Nephron (organoid): ENCODE data around the gene FSCN2.

Experiments used
- H3K27ac Mint-ChIP-seq, 3 experiments: 2 replicates each; pipeline ENCODE4 v1.8.0; 2020; ENCODE audit warnings: mixed read lengths in 3 of 3, mild to moderate bottlenecking in 2 of 3, moderate library complexity in 1 of 3
- H3K27me3 Mint-ChIP-seq: 2 replicates; pipeline ENCODE4 v1.8.0; 2021; ENCODE audit warnings: low read depth, mild to moderate bottlenecking, moderate library complexity, mixed read lengths
- H3K36me3 Mint-ChIP-seq: 2 replicates; pipeline ENCODE4 v1.8.0; 2020; ENCODE audit warnings: low read depth, mixed read lengths
- H3K4me1 Mint-ChIP-seq: 2 replicates; pipeline ENCODE4 v1.8.0; 2020; ENCODE audit warnings: mixed read lengths
- H3K4me3 Mint-ChIP-seq, 3 experiments: 2 replicates each; pipeline ENCODE4 v1.8.0; 2020; ENCODE audit warnings: mild to moderate bottlenecking in 3 of 3, mixed read lengths in 3 of 3, moderate library complexity in 2 of 3
- H3K9me3 Mint-ChIP-seq: 2 replicates; pipeline ENCODE4 v1.8.0; 2020; ENCODE audit warnings: mixed read lengths
- TF ChIP-seq, protein P1 (sequence below), 3 experiments: fragments of 200-600 bp; sonication (generic); IDR thresholded peaks; one replicate each; pipeline ENCODE4 v1.5.0; 2021; ENCODE audit warnings: antibody characterized with exemption in 3 of 3; ENCODE audit not compliant: unreplicated experiment in 3 of 3

Gene FSCN2

DNA sequence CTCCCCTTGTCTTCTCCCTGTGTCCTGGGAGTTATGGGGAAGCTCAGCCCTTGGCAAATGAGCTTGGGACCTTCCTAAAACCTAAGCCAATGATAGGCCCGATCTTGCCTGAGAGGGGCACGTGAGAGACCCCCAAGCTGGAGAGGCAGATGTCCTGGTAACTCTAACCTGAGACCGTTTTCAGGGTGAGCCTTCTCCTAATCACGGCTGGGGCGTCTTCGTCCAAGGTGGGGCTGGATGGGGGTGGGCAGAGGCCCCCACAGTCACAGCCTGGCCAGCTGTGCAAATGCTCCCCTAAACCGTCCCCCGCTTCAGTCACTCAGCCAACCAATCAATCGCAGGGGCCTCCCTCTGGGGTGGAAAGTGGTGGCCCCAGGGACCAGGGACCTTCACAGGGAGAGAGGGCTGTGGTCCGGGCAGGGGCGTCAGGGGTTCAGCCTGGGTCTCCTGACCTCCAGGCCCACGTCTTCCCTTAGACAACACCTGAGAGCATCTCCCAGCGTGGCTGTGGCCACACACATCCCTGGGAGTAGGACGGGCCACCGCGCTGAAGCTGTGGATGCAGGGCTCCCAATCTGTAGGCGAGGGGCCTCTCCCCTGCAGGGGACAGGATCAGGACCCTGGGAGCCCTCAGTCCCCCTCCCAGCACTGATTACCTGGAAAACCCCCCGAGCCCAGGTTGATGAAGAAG lies 46.2 kb upstream of the FSCN2 start:
- Mint-ChIP-seq H3K4me3 (peak overlapping the region; percentile 77 to 84 (median 81)), H3K4me1 (peaks cover 41% of the 10 kb centered on the region), H3K27me3 (peaks cover 10% of the 10 kb centered on the region), H3K36me3 (no peaks in the 10 kb centered on the region), H3K27ac (peak overlapping the region in 2 of 3 experiments; percentile 52 to 59), H3K9me3 (no peaks in the 10 kb centered on the region)
- TF ChIP-seq, protein P1, sequence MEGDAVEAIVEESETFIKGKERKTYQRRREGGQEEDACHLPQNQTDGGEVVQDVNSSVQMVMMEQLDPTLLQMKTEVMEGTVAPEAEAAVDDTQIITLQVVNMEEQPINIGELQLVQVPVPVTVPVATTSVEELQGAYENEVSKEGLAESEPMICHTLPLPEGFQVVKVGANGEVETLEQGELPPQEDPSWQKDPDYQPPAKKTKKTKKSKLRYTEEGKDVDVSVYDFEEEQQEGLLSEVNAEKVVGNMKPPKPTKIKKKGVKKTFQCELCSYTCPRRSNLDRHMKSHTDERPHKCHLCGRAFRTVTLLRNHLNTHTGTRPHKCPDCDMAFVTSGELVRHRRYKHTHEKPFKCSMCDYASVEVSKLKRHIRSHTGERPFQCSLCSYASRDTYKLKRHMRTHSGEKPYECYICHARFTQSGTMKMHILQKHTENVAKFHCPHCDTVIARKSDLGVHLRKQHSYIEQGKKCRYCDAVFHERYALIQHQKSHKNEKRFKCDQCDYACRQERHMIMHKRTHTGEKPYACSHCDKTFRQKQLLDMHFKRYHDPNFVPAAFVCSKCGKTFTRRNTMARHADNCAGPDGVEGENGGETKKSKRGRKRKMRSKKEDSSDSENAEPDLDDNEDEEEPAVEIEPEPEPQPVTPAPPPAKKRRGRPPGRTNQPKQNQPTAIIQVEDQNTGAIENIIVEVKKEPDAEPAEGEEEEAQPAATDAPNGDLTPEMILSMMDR (IDR thresholded peaks at IDR 0.05; ENCODE audit: unreplicated experiment in 3 of 3), result no peak

DNA sequence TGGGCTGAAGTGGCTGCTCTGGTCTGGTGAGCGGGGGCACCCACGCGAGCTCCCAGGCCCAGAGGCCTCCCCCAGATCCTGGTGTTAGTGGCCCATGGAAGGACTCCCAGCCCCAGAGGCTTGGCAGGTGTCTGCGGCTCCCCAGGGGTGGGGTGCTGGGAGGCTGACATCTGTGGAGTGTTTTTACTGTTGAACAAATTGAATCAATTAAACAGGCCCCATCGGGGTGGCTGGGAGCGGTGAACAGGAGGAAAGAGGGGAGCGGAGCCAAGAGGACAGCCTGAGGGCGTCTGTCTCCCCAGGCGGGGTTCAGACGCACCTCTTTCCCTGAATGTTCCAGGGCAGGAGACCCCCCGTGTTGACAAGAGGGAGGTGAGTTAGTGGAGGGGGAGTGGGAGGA lies 45.5 kb upstream of the FSCN2 start:
- Mint-ChIP-seq H3K4me1 (peaks cover 41% of the 10 kb centered on the region), H3K27ac (peak overlapping the region; percentile 63 to 80 (median 71)), H3K4me3 (peak overlapping the region; percentile 71 to 77 (median 75)), H3K27me3 (peaks cover 10% of the 10 kb centered on the region), H3K9me3 (no peaks in the 10 kb centered on the region), H3K36me3 (no peaks in the 10 kb centered on the region)
- TF ChIP-seq, protein P1 (IDR thresholded peaks at IDR 0.05; ENCODE audit: unreplicated experiment in 3 of 3), result no peak

DNA sequence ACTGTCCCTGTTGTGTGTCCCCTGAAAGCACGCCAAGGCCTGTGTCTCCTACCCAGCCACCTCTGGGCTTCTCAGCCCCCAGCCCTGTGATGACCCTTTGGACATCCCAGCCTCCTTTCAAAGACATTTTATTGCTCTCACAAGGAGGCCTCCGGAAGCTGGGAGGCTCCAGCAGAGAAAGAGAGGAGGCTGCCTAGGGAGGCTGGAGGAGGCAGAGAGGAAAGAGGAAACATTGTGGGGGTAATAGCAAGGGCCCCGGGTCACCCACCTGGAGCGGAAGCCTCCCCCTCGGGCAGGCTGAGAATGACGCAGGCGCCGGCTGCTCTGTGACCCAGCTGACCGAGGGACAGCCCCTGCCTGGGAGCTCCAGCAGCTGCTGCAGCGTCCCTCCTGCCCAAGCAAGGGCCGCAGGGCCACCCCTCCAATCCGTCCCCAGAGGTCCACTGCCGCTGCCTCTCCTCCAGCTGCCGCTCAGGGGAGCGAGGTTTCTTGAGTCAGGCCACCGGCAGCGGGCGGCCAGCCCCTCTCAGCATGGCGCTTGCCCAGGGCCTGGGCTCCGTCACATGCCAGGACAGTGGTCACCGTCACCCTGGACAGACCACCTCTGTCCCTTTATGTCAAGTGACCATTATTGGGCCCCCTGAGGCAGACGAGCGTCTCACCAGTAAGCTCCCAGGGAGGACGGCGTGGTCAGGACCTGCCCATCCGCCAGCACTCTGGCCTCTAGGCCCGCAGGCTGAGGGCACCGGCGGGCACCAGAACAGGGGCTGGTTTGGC lies 44.9 kb upstream of the FSCN2 start:
- TF ChIP-seq, protein P1 (IDR thresholded peaks at IDR 0.05; ENCODE audit: unreplicated experiment in 3 of 3), result no peak
- H3K4me1 Mint-ChIP-seq, result peaks cover 36% of the 10 kb centered on the region
- H3K27me3 Mint-ChIP-seq, result peaks cover 5% of the 10 kb centered on the region
- H3K36me3 Mint-ChIP-seq, result no peaks in the 10 kb centered on the region
- H3K9me3 Mint-ChIP-seq, result no peaks in the 10 kb centered on the region
- peak overlapping the region; percentile 71 to 77 (median 75) for H3K4me3 Mint-ChIP-seq
- peak overlapping the region; percentile 63 to 80 (median 71) for H3K27ac Mint-ChIP-seq

DNA sequence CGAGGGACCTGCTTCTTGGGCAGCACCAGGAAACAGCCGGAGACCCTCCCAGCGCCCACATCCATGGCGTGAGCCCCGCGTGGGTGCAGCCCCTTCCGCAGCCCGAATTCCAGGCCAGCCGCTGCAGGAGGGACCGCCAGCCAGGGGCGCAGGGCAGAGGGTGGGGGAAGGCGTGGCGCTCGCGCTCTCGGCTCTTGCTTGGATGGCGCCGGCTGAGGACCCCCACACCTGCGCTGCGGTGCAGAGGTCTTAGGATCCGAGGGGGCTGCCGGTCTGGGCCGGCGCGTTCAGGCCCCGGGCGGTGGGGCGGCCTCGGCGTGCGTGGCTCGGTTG lies 44.3 kb upstream of the FSCN2 start:
- H3K4me3 Mint-ChIP-seq, result peak overlapping the region in 2 of 3 experiments; percentile 75 to 77
- TF ChIP-seq, protein P1 (IDR thresholded peaks at IDR 0.05; ENCODE audit: unreplicated experiment in 3 of 3), result no peak
- H3K4me1 Mint-ChIP-seq, result peaks cover 36% of the 10 kb centered on the region
- H3K27ac Mint-ChIP-seq, result no peak overlapping the region
- no peaks in the 10 kb centered on the region for H3K36me3 Mint-ChIP-seq
- H3K9me3 Mint-ChIP-seq, result no peaks in the 10 kb centered on the region
- H3K27me3 Mint-ChIP-seq, result peaks cover 5% of the 10 kb centered on the region

DNA sequence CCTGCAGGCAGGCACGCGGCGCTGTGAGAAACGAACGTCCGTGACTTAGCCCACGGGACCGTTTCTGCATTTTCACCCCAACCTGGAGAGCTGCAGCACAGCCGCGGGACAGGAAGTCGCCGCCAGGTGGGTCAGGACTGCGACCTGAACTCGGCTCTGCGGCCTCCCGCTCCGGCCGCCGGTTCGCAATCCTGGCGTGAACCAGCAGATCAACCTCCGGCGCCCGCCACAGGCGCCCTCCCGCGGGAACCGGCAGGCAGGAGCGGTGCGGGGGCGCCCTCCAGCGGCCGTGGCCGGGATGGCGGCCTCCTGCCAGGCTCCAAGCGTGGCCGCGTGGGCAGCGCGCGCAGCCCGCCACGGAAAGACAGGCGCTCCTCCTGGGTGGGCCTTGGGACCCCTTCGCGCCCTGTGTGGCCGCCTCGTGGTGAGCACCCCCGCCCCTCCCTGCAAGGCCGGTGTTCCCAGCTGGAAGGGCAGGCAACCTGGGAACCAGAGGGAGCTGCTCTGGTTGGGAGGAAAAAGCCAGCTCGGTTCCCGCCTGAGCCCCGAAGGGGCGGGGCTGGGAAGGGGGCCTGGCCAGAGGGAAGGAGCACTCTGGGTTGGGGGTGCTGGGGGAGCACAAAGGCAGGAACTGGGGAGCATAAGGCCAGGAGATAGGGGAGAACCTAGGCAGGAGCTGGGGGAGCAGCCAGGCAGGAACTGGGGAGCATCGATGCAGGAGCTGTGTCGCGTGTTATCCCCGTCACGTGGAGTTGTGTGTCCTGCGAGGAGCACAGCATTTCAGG lies 43.8 kb upstream of the FSCN2 start:
- H3K27ac Mint-ChIP-seq, result no peak overlapping the region
- H3K27me3 Mint-ChIP-seq, result peaks cover 2% of the 10 kb centered on the region
- H3K4me1 Mint-ChIP-seq, result peaks cover 34% of the 10 kb centered on the region
- H3K4me3 Mint-ChIP-seq, result peak overlapping the region in 2 of 3 experiments; percentile 35 to 49
- no peaks in the 10 kb centered on the region for H3K9me3 Mint-ChIP-seq
- H3K36me3 Mint-ChIP-seq, result no peaks in the 10 kb centered on the region
- TF ChIP-seq, protein P1 (IDR thresholded peaks at IDR 0.05; ENCODE audit: unreplicated experiment in 3 of 3), result peak; percentile 98 to 99 (median 99)
